Panc1 (cell line): ENCODE results near the gene ARHGEF28. TPM values are rescaled to one million over a fixed set of nuclear protein-coding genes. Genes with fewer than 3 reads are reported as not detected.

Experiments used
- ATAC-seq: fragments of 200-7000 bp; cut with Tn5 transposase; 2 replicates; pipeline ENCODE4 v1.9.1; 2020; ENCODE audit warnings: mild to moderate bottlenecking, moderate library complexity
- BruUV-seq: library from RNA; stranded (reverse); fragments of 400-500 nt; replicated peaks from 2 replicates; lab custom pipeline; 2021; lab: Mats Ljungman, UMichigan
- CTCF ChIA-PET: fragments of 300-600 bp; sonication (Branson Sonifier 250); formaldehyde crosslinking; loops from one replicate; lab custom pipeline; 2022; ENCODE audit warnings: antibody characterized with exemption; lab: Charles Lee
- POLR2A ChIA-PET: fragments of 300-600 bp; sonication (Branson Sonifier 250); formaldehyde crosslinking; loops from one replicate; lab custom pipeline; 2022; ENCODE audit warnings: antibody characterized with exemption; lab: Charles Lee
- DNase-seq: peaks from one replicate; pipeline ENCODE4 v3.0.0-alpha.2; 2010; ENCODE audit warnings: low read depth, low spot score
- H3K27ac ChIP-seq: 2 replicates; pipeline ENCODE4 v1.5.1; 2011; ENCODE audit warnings: mild to moderate bottlenecking, low read length, inconsistent platforms
- H3K27me3 ChIP-seq: fragments of 200-500 bp; sonication (Bioruptor generic); 2 replicates; pipeline ENCODE4 v1.6.0; 2014; ENCODE audit warnings: low read length, inconsistent platforms; ENCODE audit not compliant: control insufficient read depth, insufficient read depth
- H3K36me3 ChIP-seq: fragments of 200-500 bp; sonication (Bioruptor generic); 2 replicates; pipeline ENCODE4 v1.5.1; 2014; ENCODE audit warnings: inconsistent platforms, mild to moderate bottlenecking, low read length, moderate library complexity; ENCODE audit not compliant: control insufficient read depth, insufficient read depth
- H3K4me1 ChIP-seq: 2 replicates; pipeline ENCODE4 v1.5.1; 2011; ENCODE audit warnings: inconsistent platforms, mild to moderate bottlenecking, low read length, moderate library complexity; ENCODE audit not compliant: control insufficient read depth, insufficient read depth
- H3K4me3 ChIP-seq, 2 experiments: 2 replicates each; pipeline ENCODE4 v1.5.1; 2011 to 2012; ENCODE audit warnings: low read depth in 2 of 2, low read length in 2 of 2, mild to moderate bottlenecking in 2 of 2, inconsistent platforms in 1 of 2, moderate library complexity in 1 of 2
- H3K9me3 ChIP-seq: fragments of 200-500 bp; sonication (Bioruptor generic); 2 replicates; pipeline ENCODE4 v1.5.1; 2014; ENCODE audit warnings: low read depth, mild to moderate bottlenecking, inconsistent platforms, low read length, moderate library complexity; ENCODE audit not compliant: control insufficient read depth, insufficient read depth
- CTCF ChIP-seq: fragments of 450-650 bp; IDR thresholded peaks from 2 replicates; pipeline ENCODE4 v1.5.1; 2017; ENCODE audit warnings: mild to moderate bottlenecking
- POLR2AphosphoS5 ChIP-seq: IDR thresholded peaks from 2 replicates; pipeline ENCODE4 v1.6.1; 2012; ENCODE audit warnings: mild to moderate bottlenecking, low read depth, low read length, moderate library complexity
- REST ChIP-seq, 2 experiments: IDR thresholded peaks; 2 replicates each; pipeline ENCODE4 v1.6.1; 2011 to 2012; ENCODE audit warnings: low read depth in 2 of 2, control low read depth in 1 of 2, low read length in 1 of 2, mild to moderate bottlenecking in 1 of 2, moderate library complexity in 1 of 2; ENCODE audit not compliant: insufficient read depth in 1 of 2
- SIN3A ChIP-seq: IDR thresholded peaks from 2 replicates; pipeline ENCODE4 v1.6.1; 2012; ENCODE audit warnings: low read depth, mild to moderate bottlenecking, low read length, moderate library complexity, borderline replicate concordance; ENCODE audit not compliant: insufficient read depth
- TCF7L2 ChIP-seq: IDR thresholded peaks from 2 replicates; pipeline ENCODE4 v1.6.1; 2011; ENCODE audit warnings: mild to moderate bottlenecking, low read depth, low read length, inconsistent platforms
- in situ Hi-C: cut with HindIII; loops from 2 replicates; pipeline ENCODE4 v1.10.0; 2016; ENCODE audit warnings: low sequenced_read_pairs, low pct_unique_long_range_greater_than_20kb
- intact Hi-C: fragments of 100-400 bp; cut with micrococcal nuclease; formaldehyde crosslinking; loops from one replicate; pipeline ENCODE4 v1.10.0; 2022; ENCODE audit not compliant: unreplicated experiment
- total RNA-seq: library from RNA; stranded (reverse); gene quantifications from one replicate; pipeline ENCODE4 v1.2.1, GENCODE V29; 2021; ENCODE audit not compliant: unreplicated experiment

Gene ARHGEF28
- total RNA-seq, 1 experiment from 2014 or later = 34.8 TPM

GRCh38 chr5:73599380-73599779 lies 26.6 kb upstream of the ARHGEF28 start:
- Histone ChIP-seq H3K36me3 (no peaks in the 10 kb centered on the region), H3K27me3 (no peaks in the 10 kb centered on the region), H3K4me1 (no peaks in the 10 kb centered on the region), H3K4me3 (no peak overlapping the region), H3K9me3 (peaks cover 8% of the 10 kb centered on the region; the same call in 1 of the 2 replicates), H3K27ac (no peak overlapping the region)
- no peak for ATAC-seq
- ChIA-PET CTCF (no interaction called here), POLR2A (no interaction called here)
- intact Hi-C loops (loop anchor here (10.0 kb wide), 1 partner anchor 1045 kb away; the partner anchor contains the start of gene ENC1), in situ Hi-C loops (no loop called here)
- BruUV-seq = no TSS peak
- no peak for DNase-seq
- no peak for TF ChIP-seq POLR2AphosphoS5

GRCh38 chr5:73603998-73604397 lies 22.0 kb upstream of the ARHGEF28 start:
- H3K36me3 ChIP-seq = no peaks in the 10 kb centered on the region
- no peak for DNase-seq
- H3K27ac ChIP-seq = no peak overlapping the region
- BruUV-seq = no TSS peak
- ChIA-PET POLR2A (no interaction called here), CTCF (no interaction called here)
- H3K4me1 ChIP-seq = peaks cover 17% of the 10 kb centered on the region
- peaks cover 8% of the 10 kb centered on the region; the same call in 1 of the 2 replicates for H3K9me3 ChIP-seq
- TF ChIP-seq TCF7L2 = no peak
- no peak for TF ChIP-seq POLR2AphosphoS5
- TF ChIP-seq REST (IDR thresholded peaks at IDR 0.05; ENCODE audit: insufficient read depth in 1 of 2, low read depth in 2 of 2, low read length in 1 of 2) = no peak
- no peak for TF ChIP-seq CTCF
- H3K4me3 ChIP-seq = no peak overlapping the region
- in situ Hi-C loops (no loop called here), intact Hi-C loops (no loop called here)
- no peak for ATAC-seq
- no peaks in the 10 kb centered on the region for H3K27me3 ChIP-seq

GRCh38 chr5:73605223-73606087 lies 20.5 kb upstream of the ARHGEF28 start:
- ATAC-seq (peak; percentile 90), DNase-seq (no peak)
- Histone ChIP-seq H3K4me1 (peaks cover 17% of the 10 kb centered on the region), H3K9me3 (peaks cover 8% of the 10 kb centered on the region; the same call in 1 of the 2 replicates), H3K36me3 (no peaks in the 10 kb centered on the region), H3K4me3 (no peak overlapping the region), H3K27me3 (no peaks in the 10 kb centered on the region), H3K27ac (peak overlapping the region; percentile 20; the same call in 1 of the 2 replicates)
- ChIA-PET POLR2A (interaction anchor here (0.5 kb wide), 1 partner anchor 189 kb away, joined by 4 read pairs; no protein-coding TSS in a partner anchor), CTCF (no interaction called here)
- intact Hi-C loops = no loop called here
- TF ChIP-seq TCF7L2 (no peak), REST (IDR thresholded peaks at IDR 0.05; ENCODE audit: insufficient read depth in 1 of 2, low read depth in 2 of 2, low read length in 1 of 2) (no peak), POLR2AphosphoS5 (no peak), CTCF (no peak), SIN3A (no peak)
- in situ Hi-C loops = no loop called here
- no TSS peak for BruUV-seq
